GM13977 (cell line): ENCODE data around the gene AGBL1.

Source experiments
- DNase-seq: peaks from one replicate; pipeline ENCODE4 v3.0.0; 2012; ENCODE audit warnings: low spot score
- CTCF ChIP-seq: IDR thresholded peaks from 2 replicates; pipeline ENCODE4 v1.5.1; 2012; ENCODE audit warnings: mild to moderate bottlenecking, control low read depth; ENCODE audit not compliant: insufficient read depth; ENCODE audit errors: extremely low read depth, missing control alignments
- in situ Hi-C: fragments of 300-500 bp; cut with MboI; formaldehyde crosslinking; loops from one replicate; pipeline ENCODE4 v1.12.0; 2022; ENCODE audit warnings: low sequenced_read_pairs, low pct_unique_long_range_greater_than_20kb, mixed read lengths, inconsistent platforms; ENCODE audit not compliant: unreplicated experiment

The AGBL1 gene

GRCh38 chr15:86969364-86969763, 889.7 kb downstream of the AGBL1 start:
- in situ Hi-C loops = no loop called here
- no peak for TF ChIP-seq CTCF
- DNase-seq = no peak

DNA sequence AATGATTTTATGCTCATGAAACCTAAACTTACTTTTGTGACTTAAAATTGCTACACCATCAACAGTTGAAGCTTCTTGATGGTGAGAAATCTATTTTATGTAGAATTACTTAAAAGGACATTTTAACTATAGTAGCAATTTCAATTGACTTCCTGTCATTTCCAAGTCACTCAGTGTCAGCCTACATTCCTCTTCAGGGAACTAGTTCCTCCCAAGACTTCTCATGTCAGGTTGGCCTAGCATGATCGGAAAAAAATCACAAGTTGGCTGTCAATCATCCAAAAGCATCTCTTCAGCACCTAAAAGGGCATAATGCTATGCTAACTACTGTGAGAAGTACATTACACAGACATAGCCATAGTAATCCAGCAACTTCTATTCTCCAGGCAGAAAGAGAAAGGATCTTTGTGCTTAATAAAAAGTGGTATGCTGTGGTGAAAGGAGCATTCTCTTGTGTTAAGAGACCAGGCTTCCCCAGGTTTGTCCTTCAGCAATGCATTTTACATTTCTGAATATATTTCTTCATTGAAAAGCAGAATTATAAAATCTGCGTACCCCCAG, 893.7 kb downstream of the AGBL1 start:
- in situ Hi-C loops = no loop called here
- TF ChIP-seq CTCF = no peak
- DNase-seq = no peak

- in situ Hi-C loops = no loop called here
- no peak for DNase-seq
- no peak for TF ChIP-seq CTCF
Measured at GRCh38 chr15:86988033-86988432, 908.4 kb downstream of the AGBL1 start.

- TF ChIP-seq CTCF = no peak
- DNase-seq = no peak
- in situ Hi-C loops = no loop called here
Measured at GRCh38 chr15:87021751-87022150, 942.1 kb downstream of the AGBL1 start.

DNA sequence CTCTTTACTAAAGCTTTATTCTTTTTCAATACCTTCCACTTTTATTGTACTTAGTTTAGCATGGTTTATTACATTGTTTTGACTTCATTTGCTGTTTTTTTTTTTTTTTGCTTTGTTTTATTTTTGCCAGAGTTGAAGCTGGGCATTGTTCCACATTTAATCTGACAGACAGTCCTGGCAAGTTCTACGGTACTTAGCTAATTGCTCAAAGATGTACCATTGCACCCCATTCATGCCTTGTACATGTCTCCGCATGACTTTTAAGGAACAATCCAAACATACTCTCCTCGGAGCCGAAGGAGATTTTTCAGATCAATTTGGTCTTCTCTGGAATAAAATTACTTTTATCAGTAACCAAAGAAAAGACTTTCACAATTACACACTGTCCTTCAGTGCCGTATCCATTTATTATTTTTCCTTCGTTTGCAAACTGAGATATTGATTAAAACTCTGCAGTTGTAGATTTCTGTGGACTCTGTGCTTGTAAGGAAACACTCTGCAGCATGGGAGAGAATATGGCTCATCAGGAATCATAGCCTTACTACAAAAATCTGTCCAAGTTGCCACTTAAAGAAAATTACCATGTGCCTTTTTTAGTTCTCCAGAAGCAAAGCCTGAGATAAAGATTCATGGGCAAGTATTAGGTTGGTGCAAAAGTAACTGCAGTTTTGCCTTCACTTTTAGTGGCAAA, 952.0 kb downstream of the AGBL1 start:
- no peak for TF ChIP-seq CTCF
- in situ Hi-C loops = no loop called here
- DNase-seq = no peak

- DNase-seq = no peak
- in situ Hi-C loops = no loop called here
- no peak for TF ChIP-seq CTCF
Measured at GRCh38 chr15:87032295-87032694, 952.6 kb downstream of the AGBL1 start.
